Ammon's horn (tissue), 1 donor: Measurements from ENCODE around the gene CTDSPL.
A peak's percentile ranks its signal among the peaks of the same experiment; 100 is the strongest.
"Not testable (repeated sequence)": the region's sequence is repeated elsewhere in the genome, so short reads cannot be mapped to it uniquely, and the experiment has no call there.

Source experiments
- DNase-seq: peaks from one replicate; pipeline ENCODE4 v3.0.0-alpha.2; 2016; ENCODE audit warnings: low spot score

Gene CTDSPL

GRCh38 chr3:38019658-38020341, 158.1 kb downstream of the CTDSPL start:
- no peak for DNase-seq

GRCh38 chr3:38020342-38020726, 158.7 kb downstream of the CTDSPL start:
- no peak for DNase-seq

GRCh38 chr3:38021196-38021595, 159.5 kb downstream of the CTDSPL start:
- DNase-seq: no peak

- no peak for DNase-seq
Measured at GRCh38 chr3:38022301-38022700, 160.6 kb downstream of the CTDSPL start.

GRCh38 chr3:38022896-38023709, 161.4 kb downstream of the CTDSPL start:
- no peak for DNase-seq

GRCh38 chr3:38026856-38027255, 165.2 kb downstream of the CTDSPL start:
- DNase-seq: no peak

GRCh38 chr3:38027466-38028465, 166.1 kb downstream of the CTDSPL start:
- DNase-seq: no peak

- DNase-seq: no peak
Measured at GRCh38 chr3:38028621-38029361, 167.1 kb downstream of the CTDSPL start.

GRCh38 chr3:38029400-38030125, 167.9 kb downstream of the CTDSPL start, which contains the start of gene PLCD1:
Gene PLCD1 (minus strand): TSS chr3:38029642. CDS start chr3:38029539, 103 bp downstream.
- peak; percentile 71 for DNase-seq

GRCh38 chr3:38030126-38031021, 168.7 kb downstream of the CTDSPL start:
- DNase-seq: no peak

GRCh38 chr3:38031022-38031994, 169.6 kb downstream of the CTDSPL start:
- DNase-seq: no peak

- no peak for DNase-seq
Measured at GRCh38 chr3:38032328-38032865, 170.7 kb downstream of the CTDSPL start.

- DNase-seq: not testable (repeated sequence)
Measured at GRCh38 chr3:38033586-38033985, 171.9 kb downstream of the CTDSPL start.
